Measurements from ENCODE around the gene RNLS. TPM values are rescaled to one million over a fixed set of nuclear protein-coding genes. Genes with fewer than 3 reads are reported as not detected.
"Not testable (repeated sequence)": the region's sequence is repeated elsewhere in the genome, so short reads cannot be mapped to it uniquely, and the experiment has no call there.

The RNLS gene
- total and polyA plus RNA-seq, 12 donors, result 4.1 to 22.2 (median 17.5) TPM

DNA sequence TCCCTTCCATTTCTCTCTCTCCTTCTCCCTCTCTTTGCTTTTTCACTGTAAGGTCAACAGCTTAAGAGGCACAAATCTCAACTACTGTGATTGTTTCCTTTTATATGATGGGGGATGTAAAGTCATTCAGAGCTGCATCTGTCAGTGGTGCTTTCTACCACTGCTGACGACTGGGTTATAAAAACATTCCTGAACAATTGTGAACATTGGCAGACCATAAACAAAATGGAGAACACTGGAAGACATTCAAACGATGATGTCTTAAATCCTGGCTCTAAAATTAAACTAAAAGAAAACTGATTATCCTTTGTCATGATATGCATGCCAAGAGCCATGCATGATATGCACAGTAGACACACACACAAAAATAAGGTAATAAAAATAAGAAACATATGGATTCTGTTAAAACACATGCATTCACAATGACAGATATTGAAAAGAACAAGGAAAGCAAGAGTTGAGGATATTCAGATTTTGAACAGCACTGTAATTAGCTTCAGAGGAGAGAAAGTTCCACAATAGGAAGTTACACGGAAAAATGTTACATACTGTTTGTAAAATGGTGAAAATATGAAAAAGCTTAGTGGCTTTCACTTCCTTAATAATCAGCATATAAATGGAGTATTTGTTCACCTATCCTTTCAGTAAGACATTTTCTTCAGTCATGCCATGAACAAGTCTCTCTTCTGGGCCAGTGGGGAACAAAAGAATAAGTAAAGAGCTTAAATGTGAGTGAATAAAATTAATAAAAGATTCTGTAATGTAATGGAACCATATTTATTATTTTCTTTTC is 89.2 kb downstream of the RNLS start:
- peaks cover 0 to 28% (median 0%) of the 10 kb centered on the region in 9 donors for H3K4me1 ChIP-seq
- no peak for TF ChIP-seq CTCF (IDR thresholded peaks at IDR 0.05)
- no peaks in the 10 kb centered on the region for H3K27me3 ChIP-seq
- DNase-seq (no peak), ATAC-seq (no peak)
- no peaks in the 10 kb centered on the region for H3K9me3 ChIP-seq
- no peak overlapping the region for H3K27ac ChIP-seq
- WGBS, 2 donors, result 41 to 45% methylated on average over 3 of the region's 3 CpGs
- intact Hi-C loops (cut with DNase I), result no loop called here
- H3K4me3 ChIP-seq, result no peak overlapping the region
- H3K36me3 ChIP-seq, result no peaks in the 10 kb centered on the region

- Histone ChIP-seq H3K27me3 (no peaks in the 10 kb centered on the region), H3K4me1 (peaks cover 0 to 28% (median 0%) of the 10 kb centered on the region in 9 donors), H3K36me3 (no peaks in the 10 kb centered on the region), H3K9me3 (no peaks in the 10 kb centered on the region), H3K27ac (no peak overlapping the region), H3K4me3 (no peak overlapping the region)
- DNase-seq (no peak), ATAC-seq (no peak)
- no peak for TF ChIP-seq CTCF (IDR thresholded peaks at IDR 0.05)
- intact Hi-C loops (cut with DNase I), result no loop called here
- 82 to 100% methylated on average over 1 of the region's 1 CpG for WGBS, 2 donors
These were observed 91.8 kb downstream of the RNLS start for GRCh38 chr10:88491314-88491713.

DNA sequence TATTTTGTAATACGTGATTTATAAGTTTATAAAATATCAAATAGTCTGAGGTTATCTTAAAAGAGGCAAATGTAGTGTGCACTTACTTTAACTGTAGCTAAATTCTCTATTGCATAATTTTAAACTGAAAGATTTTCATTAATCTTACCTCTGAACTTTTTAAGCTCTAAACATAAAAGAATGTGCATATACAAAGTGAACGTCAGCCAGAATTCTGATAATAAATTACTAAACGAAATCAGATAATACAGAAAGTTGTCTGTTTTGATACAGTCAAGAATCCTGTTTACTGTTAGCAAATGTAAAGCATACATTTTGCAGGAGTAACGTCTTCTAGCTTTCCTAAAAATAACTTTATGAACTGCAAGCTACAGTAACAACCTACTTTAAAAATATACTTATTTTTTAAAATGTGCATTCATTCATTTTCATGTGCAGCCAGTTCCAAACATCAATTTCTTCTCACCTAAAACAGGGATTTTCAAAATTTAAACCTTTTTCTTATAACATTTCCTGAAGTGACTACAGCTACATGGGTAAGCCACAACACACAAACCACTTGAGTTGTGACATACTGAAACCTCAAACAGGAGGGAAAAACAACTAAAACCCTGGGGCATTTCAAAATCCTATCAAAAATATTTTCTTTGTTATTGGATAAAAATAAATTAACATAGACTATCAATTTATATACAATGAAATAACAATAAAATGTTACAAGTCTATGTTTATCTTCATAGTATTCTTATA is 92.7 kb downstream of the RNLS start:
- WGBS, 2 donors, result 73 to 77% methylated on average over 4 of the region's 4 CpGs
- Histone ChIP-seq H3K27ac (no peak overlapping the region), H3K4me1 (peaks cover 0 to 24% (median 0%) of the 10 kb centered on the region in 9 donors), H3K36me3 (no peaks in the 10 kb centered on the region), H3K9me3 (no peaks in the 10 kb centered on the region), H3K27me3 (no peaks in the 10 kb centered on the region), H3K4me3 (no peak overlapping the region)
- TF ChIP-seq CTCF (IDR thresholded peaks at IDR 0.05), result no peak
- intact Hi-C loops (cut with DNase I), result no loop called here
- no peak for DNase-seq
- ATAC-seq, result no peak

DNA sequence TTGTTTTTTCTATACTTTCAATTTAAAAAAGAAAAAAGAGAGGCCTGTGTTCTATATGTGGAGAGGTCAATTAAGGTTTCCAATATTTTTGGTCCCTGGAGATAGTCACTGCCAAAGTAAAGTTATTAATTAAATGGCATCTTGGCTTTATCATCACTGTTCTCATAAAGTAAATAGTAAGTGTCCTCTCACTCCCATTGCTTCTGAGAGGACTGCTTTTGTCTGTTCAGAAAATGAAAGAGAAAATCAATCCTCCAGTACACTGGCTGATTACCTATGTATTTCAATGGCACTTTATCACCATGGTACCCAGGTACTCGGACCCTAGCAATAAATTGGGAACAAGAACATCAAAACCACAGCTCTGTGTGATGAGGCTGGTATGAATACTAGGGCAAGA is 94.0 kb downstream of the RNLS start:
- H3K27ac ChIP-seq, result no peak overlapping the region
- ATAC-seq (no peak), DNase-seq (no peak)
- intact Hi-C loops (cut with DNase I), result no loop called here
- no peak overlapping the region for H3K4me3 ChIP-seq
- no peaks in the 10 kb centered on the region for H3K9me3 ChIP-seq
- TF ChIP-seq CTCF (IDR thresholded peaks at IDR 0.05), result no peak
- peaks cover 0 to 16% (median 0%) of the 10 kb centered on the region in 9 donors for H3K4me1 ChIP-seq
- H3K36me3 ChIP-seq, result no peaks in the 10 kb centered on the region
- no peaks in the 10 kb centered on the region for H3K27me3 ChIP-seq
- 57 to 70% methylated on average over 1 of the region's 1 CpG for WGBS, 2 donors

DNA sequence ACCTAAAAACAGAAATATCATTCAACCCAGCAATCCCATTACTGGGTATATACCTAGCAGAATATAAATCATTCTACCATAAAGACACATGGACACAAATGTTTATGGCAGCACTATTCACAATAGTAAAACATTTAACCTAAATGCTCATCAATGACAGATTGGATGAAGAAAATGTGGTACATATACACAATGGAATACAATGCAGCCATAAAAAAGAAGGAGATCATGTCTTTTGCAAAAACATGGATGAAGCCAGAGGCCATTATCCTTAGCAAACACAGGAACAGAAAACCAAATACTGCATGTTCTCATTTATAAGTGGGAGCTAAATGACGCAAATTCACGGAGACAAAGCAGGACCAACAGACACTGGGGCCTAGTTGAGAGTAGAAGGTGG is 96.3 kb downstream of the RNLS start:
- ATAC-seq; H3K27me3 ChIP-seq; DNase-seq; H3K36me3 ChIP-seq; H3K4me3 ChIP-seq; H3K9me3 ChIP-seq; intact Hi-C loops (cut with DNase I); H3K27ac ChIP-seq: not testable (repeated sequence)
- peaks cover 0 to 14% (median 0%) of the 10 kb centered on the region in 9 donors for H3K4me1 ChIP-seq
- WGBS, 2 donors, result 97 to 99% methylated on average over 2 of the region's 2 CpGs

Measured in heart right ventricle (tissue), 16 donors.